ENCODE measurements around the gene CHRNA10. TPM values are rescaled to one million over a fixed set of nuclear protein-coding genes. Genes with fewer than 3 reads are reported as not detected.

Gene CHRNA10
- total RNA-seq, 1 experiment from 2014 or later: 3.6 TPM

- POLR2A ChIA-PET: no interaction called here
- H3K4me1 ChIP-seq: peaks cover 5% of the 10 kb centered on the region; the same call in 1 of the 2 replicates
- H3K4me1 Mint-ChIP-seq (ENCODE audit: low read depth, unreplicated experiment): no peaks in the 10 kb centered on the region
Measured at GRCh38 chr11:3627291-3627690, 43.9 kb downstream of the CHRNA10 start.

GRCh38 chr11:3626250-3626960 is 44.8 kb downstream of the CHRNA10 start:
- H3K9me3 Mint-ChIP-seq (ENCODE audit: unreplicated experiment): no peaks in the 10 kb centered on the region
- CTCF ChIA-PET: no interaction called here

More at GRCh38 chr11:3627291-3627690, 43.9 kb downstream of the CHRNA10 start:
- TF ChIP-seq CTCF (IDR thresholded peaks at IDR 0.05; ENCODE audit: insufficient read depth in 1 of 2, low read depth in 1 of 2, low read length in 1 of 2, severe bottlenecking in 1 of 2, unreplicated experiment in 1 of 2): no peak
- no peak overlapping the region for H3K27ac Mint-ChIP-seq (ENCODE audit: unreplicated experiment)
- Histone ChIP-seq H3K4me3 (ENCODE audit: low read depth, low read length) (no peak overlapping the region), H3K27me3 (replicated peaks; ENCODE audit: control insufficient read depth, insufficient read depth, low read length) (no peaks in the 10 kb centered on the region), H3K9me3 (no peaks in the 10 kb centered on the region), H3K36me3 (ENCODE audit: control insufficient read depth, insufficient read depth, low read length) (no peaks in the 10 kb centered on the region)
- H3K9me3 Mint-ChIP-seq (ENCODE audit: unreplicated experiment): no peaks in the 10 kb centered on the region
- DNase-seq: peak in 1 of 2 experiments; percentile 46
- H3K36me3 Mint-ChIP-seq (ENCODE audit: insufficient read depth, unreplicated experiment): peaks cover 4% of the 10 kb centered on the region
- H3K4me3 Mint-ChIP-seq (ENCODE audit: unreplicated experiment): no peak overlapping the region
- no TSS peak for BruUV-seq (replicated peaks)
- CTCF ChIA-PET: interaction anchor here (0.6 kb wide), 1 partner anchor 14 kb away, joined by 3 read pairs; no protein-coding TSS in a partner anchor
- intact Hi-C loops (cut with micrococcal nuclease; ENCODE audit: unreplicated experiment): no loop called here
- no peaks in the 10 kb centered on the region for H3K27me3 Mint-ChIP-seq (ENCODE audit: insufficient read depth, unreplicated experiment)

More at GRCh38 chr11:3626250-3626960, 44.8 kb downstream of the CHRNA10 start:
- Histone ChIP-seq H3K9me3 (no peaks in the 10 kb centered on the region), H3K27me3 (replicated peaks; ENCODE audit: control insufficient read depth, insufficient read depth, low read length) (no peaks in the 10 kb centered on the region), H3K4me3 (ENCODE audit: low read depth, low read length) (no peak overlapping the region), H3K36me3 (ENCODE audit: control insufficient read depth, insufficient read depth, low read length) (no peaks in the 10 kb centered on the region), H3K4me1 (peaks cover 5% of the 10 kb centered on the region; the same call in 1 of the 2 replicates)
- no peak for TF ChIP-seq CTCF (IDR thresholded peaks at IDR 0.05; ENCODE audit: insufficient read depth in 1 of 2, low read depth in 1 of 2, low read length in 1 of 2, severe bottlenecking in 1 of 2, unreplicated experiment in 1 of 2)
- no peaks in the 10 kb centered on the region for H3K4me1 Mint-ChIP-seq (ENCODE audit: low read depth, unreplicated experiment)
- BruUV-seq (replicated peaks): no TSS peak
- H3K27ac Mint-ChIP-seq (ENCODE audit: unreplicated experiment): no peak overlapping the region
- intact Hi-C loops (cut with micrococcal nuclease; ENCODE audit: unreplicated experiment): no loop called here
- no peaks in the 10 kb centered on the region for H3K27me3 Mint-ChIP-seq (ENCODE audit: insufficient read depth, unreplicated experiment)
- POLR2A ChIA-PET: no interaction called here
- no peak overlapping the region for H3K4me3 Mint-ChIP-seq (ENCODE audit: unreplicated experiment)
- peaks cover 4% of the 10 kb centered on the region for H3K36me3 Mint-ChIP-seq (ENCODE audit: insufficient read depth, unreplicated experiment)
- peak in 1 of 2 experiments; percentile 22 for DNase-seq

All from Caco-2 (cell line).